Type B pancreatic cell (in vitro differentiated cells): ENCODE data around the gene CCBE1. TPM values are rescaled to one million over a fixed set of nuclear protein-coding genes. Genes with fewer than 3 reads are reported as not detected.
A peak's percentile ranks its signal among the peaks of the same experiment; 100 is the strongest.

ENCODE experiments used
- DNase-seq: peaks from one replicate; pipeline ENCODE4 v3.0.0; 2021; ENCODE audit warnings: mixed read lengths; ENCODE audit not compliant: unreplicated experiment; ENCODE audit errors: extremely low spot score
- H3K27ac Mint-ChIP-seq: 2 replicates; pipeline ENCODE4 v1.8.0; 2021; ENCODE audit warnings: mild to moderate bottlenecking, mixed read lengths
- H3K27me3 Mint-ChIP-seq: 2 replicates; pipeline ENCODE4 v1.8.0; 2021; ENCODE audit warnings: mixed read lengths
- H3K36me3 Mint-ChIP-seq: 2 replicates; pipeline ENCODE4 v1.8.0; 2021; ENCODE audit warnings: mixed read lengths
- H3K4me1 Mint-ChIP-seq: one replicate; pipeline ENCODE4 v1.8.0; 2021; ENCODE audit warnings: mixed read lengths; ENCODE audit not compliant: unreplicated experiment
- H3K4me3 Mint-ChIP-seq: 2 replicates; pipeline ENCODE4 v1.8.0; 2021; ENCODE audit warnings: mild to moderate bottlenecking, mixed read lengths
- H3K9me3 Mint-ChIP-seq: 2 replicates; pipeline ENCODE4 v1.8.0; 2021; ENCODE audit warnings: mixed read lengths
- CTCF ChIP-seq: fragments of 200-600 bp; sonication (generic); conservative IDR thresholded peaks from 2 replicates; pipeline ENCODE4 v1.5.0; 2021; ENCODE audit warnings: antibody characterized with exemption, mild to moderate bottlenecking
- total RNA-seq: library from RNA; stranded (reverse); gene quantifications from 2 replicates; pipeline ENCODE4 v1.2.1, GENCODE V29; 2021; ENCODE audit warnings: low replicate concordance

CCBE1 gene
- total RNA-seq, 1 donor from 2014 or later, result 51.3 TPM

- no peak for TF ChIP-seq CTCF
- Mint-ChIP-seq H3K27ac (no peak overlapping the region), H3K36me3 (peaks cover 9% of the 10 kb centered on the region), H3K9me3 (peaks cover 11% of the 10 kb centered on the region), H3K27me3 (no peaks in the 10 kb centered on the region), H3K4me1 (peaks cover 56% of the 10 kb centered on the region), H3K4me3 (no peak overlapping the region)
- DNase-seq, result no peak
Observed at GRCh38 chr18:59561612-59562011, 135.6 kb downstream of the CCBE1 start.

- DNase-seq, result no peak
- H3K4me1 Mint-ChIP-seq, result peaks cover 59% of the 10 kb centered on the region
- H3K27ac Mint-ChIP-seq, result no peak overlapping the region
- peaks cover 9% of the 10 kb centered on the region for H3K36me3 Mint-ChIP-seq
- no peaks in the 10 kb centered on the region for H3K27me3 Mint-ChIP-seq
- TF ChIP-seq CTCF, result no peak
- H3K9me3 Mint-ChIP-seq, result peaks cover 11% of the 10 kb centered on the region
- no peak overlapping the region for H3K4me3 Mint-ChIP-seq
Observed at GRCh38 chr18:59560556-59560955, 136.7 kb downstream of the CCBE1 start.

GRCh38 chr18:59559528-59559927 is 137.7 kb downstream of the CCBE1 start:
- no peak for DNase-seq
- Mint-ChIP-seq H3K4me1 (peaks cover 60% of the 10 kb centered on the region), H3K36me3 (peaks cover 4% of the 10 kb centered on the region), H3K27ac (no peak overlapping the region), H3K27me3 (no peaks in the 10 kb centered on the region), H3K9me3 (peaks cover 11% of the 10 kb centered on the region), H3K4me3 (no peak overlapping the region)
- TF ChIP-seq CTCF, result no peak

GRCh38 chr18:59555995-59556659 is 141.1 kb downstream of the CCBE1 start:
- Mint-ChIP-seq H3K36me3 (peaks cover 3% of the 10 kb centered on the region), H3K27me3 (no peaks in the 10 kb centered on the region), H3K4me1 (peaks cover 60% of the 10 kb centered on the region), H3K27ac (peak overlapping the region; percentile 35), H3K9me3 (peaks cover 13% of the 10 kb centered on the region), H3K4me3 (peak overlapping the region; percentile 26)
- no peak for DNase-seq
- TF ChIP-seq CTCF, result no peak

GRCh38 chr18:59554796-59555335 is 142.4 kb downstream of the CCBE1 start:
- H3K4me1 Mint-ChIP-seq, result peaks cover 52% of the 10 kb centered on the region
- no peaks in the 10 kb centered on the region for H3K36me3 Mint-ChIP-seq
- TF ChIP-seq CTCF, result no peak
- no peaks in the 10 kb centered on the region for H3K27me3 Mint-ChIP-seq
- no peak for DNase-seq
- H3K4me3 Mint-ChIP-seq, result peak overlapping the region; percentile 67
- H3K9me3 Mint-ChIP-seq, result peaks cover 13% of the 10 kb centered on the region
- H3K27ac Mint-ChIP-seq, result peak overlapping the region; percentile 84
